ENCODE data around the gene IDS.
A peak's percentile ranks its signal among the peaks of the same experiment; 100 is the strongest.

IDS gene

GRCh38 chrX:149497054-149497453, 8.1 kb downstream of the IDS start:
- Histone ChIP-seq H3K36me3 (ENCODE audit: control insufficient read depth in 2 of 2, insufficient read depth in 1 of 2, low read length in 2 of 2) (peaks cover 16 to 98% of the 10 kb centered on the region in 2 experiments; a peak in 2 of 3 replicates), H3K27ac (ENCODE audit: extremely low read depth, low read depth, low read length) (no peak overlapping the region), H3K4me1 (ENCODE audit: control insufficient read depth, insufficient read depth, low read length) (no peaks in the 10 kb centered on the region), H3K4me3 (ENCODE audit: low read depth, low read length) (no peak overlapping the region), H3K9me3 (ENCODE audit: control insufficient read depth, insufficient read depth, low read depth, low read length) (no peaks in the 10 kb centered on the region)
- ChIA-PET CTCF (interaction anchor here (1.5 kb wide), 1 partner anchor 25 kb away, joined by 5 read pairs; no protein-coding TSS in a partner anchor), POLR2A (interaction anchor here (1.9 kb wide), 1 partner anchor 8 kb away, joined by 7 read pairs; the partner anchor contains the start of gene IDS)
- no peak for TF ChIP-seq ZNF768 (tag by site-specific recombination; IDR thresholded peaks at IDR 0.05)
- TF ChIP-seq KLF16 (tag by site-specific recombination; IDR thresholded peaks at IDR 0.05) = no peak
- no peak for TF ChIP-seq TRIM28 (IDR thresholded peaks at IDR 0.05; ENCODE audit: borderline replicate concordance, low read length)
- no peak for TF ChIP-seq ZNF391 (tag by site-specific recombination; IDR thresholded peaks at IDR 0.05; ENCODE audit: borderline replicate concordance, low read depth)
- no peak for TF ChIP-seq ZNF302 (tag by site-specific recombination; IDR thresholded peaks at IDR 0.05; ENCODE audit: low read depth)
- no peak for TF ChIP-seq KLF1 (tag by site-specific recombination; IDR thresholded peaks at IDR 0.05)
- no peak for TF ChIP-seq ZNF394 (tag by site-specific recombination; IDR thresholded peaks at IDR 0.05; ENCODE audit: borderline replicate concordance)

- POLR2A ChIA-PET = interaction anchor here (1.6 to 1.9 kb wide), 2 partner anchors 9 to 45 kb away, joined by 3 to 7 read pairs; partner anchors contain the start of genes EOLA1 and IDS
- Histone ChIP-seq H3K4me3 (ENCODE audit: low read depth, low read length) (no peak overlapping the region), H3K27ac (ENCODE audit: extremely low read depth, low read depth, low read length) (no peak overlapping the region), H3K4me1 (ENCODE audit: control insufficient read depth, insufficient read depth, low read length) (no peaks in the 10 kb centered on the region), H3K36me3 (ENCODE audit: control insufficient read depth in 2 of 2, insufficient read depth in 1 of 2, low read length in 2 of 2) (peaks cover 10 to 98% of the 10 kb centered on the region in 2 experiments; a peak in 2 of 3 replicates), H3K9me3 (ENCODE audit: control insufficient read depth, insufficient read depth, low read depth, low read length) (no peaks in the 10 kb centered on the region)
- TF ChIP-seq, protein P1, sequence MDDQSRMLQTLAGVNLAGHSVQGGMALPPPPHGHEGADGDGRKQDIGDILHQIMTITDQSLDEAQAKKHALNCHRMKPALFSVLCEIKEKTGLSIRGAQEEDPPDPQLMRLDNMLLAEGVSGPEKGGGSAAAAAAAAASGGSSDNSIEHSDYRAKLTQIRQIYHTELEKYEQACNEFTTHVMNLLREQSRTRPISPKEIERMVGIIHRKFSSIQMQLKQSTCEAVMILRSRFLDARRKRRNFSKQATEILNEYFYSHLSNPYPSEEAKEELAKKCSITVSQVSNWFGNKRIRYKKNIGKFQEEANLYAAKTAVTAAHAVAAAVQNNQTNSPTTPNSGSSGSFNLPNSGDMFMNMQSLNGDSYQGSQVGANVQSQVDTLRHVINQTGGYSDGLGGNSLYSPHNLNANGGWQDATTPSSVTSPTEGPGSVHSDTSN (CRISPR knock-in tag; IDR thresholded peaks at IDR 0.05) = no peak
- TF ChIP-seq KLF17 (tag by site-specific recombination; IDR thresholded peaks at IDR 0.05) = peak; percentile 30; the same call in 1 of the 2 replicates
- TF ChIP-seq ZNF571 (tag by site-specific recombination; IDR thresholded peaks at IDR 0.05) = no peak
- CTCF ChIA-PET = interaction anchor here (1.5 kb wide), 1 partner anchor 26 kb away, joined by 5 read pairs; no protein-coding TSS in a partner anchor
Measured at GRCh38 chrX:149495573-149496071, 9.5 kb downstream of the IDS start.

- CTCF ChIA-PET = interaction anchor here (0.5 kb wide), 1 partner anchor 1166 kb away, joined by 3 read pairs; no protein-coding TSS in a partner anchor
- no peaks in the 10 kb centered on the region for H3K9me3 ChIP-seq (ENCODE audit: control insufficient read depth, insufficient read depth, low read depth, low read length)
- H3K4me1 ChIP-seq (ENCODE audit: control insufficient read depth, insufficient read depth, low read length) = no peaks in the 10 kb centered on the region
- peaks cover 8 to 98% of the 10 kb centered on the region in 2 experiments; a peak in 2 of 3 replicates for H3K36me3 ChIP-seq (ENCODE audit: control insufficient read depth in 2 of 2, insufficient read depth in 1 of 2, low read length in 2 of 2)
- no peak overlapping the region for H3K27ac ChIP-seq (ENCODE audit: extremely low read depth, low read depth, low read length)
- H3K4me3 ChIP-seq (ENCODE audit: low read depth, low read length) = no peak overlapping the region
- POLR2A ChIA-PET = interaction anchor here (1.6 kb wide), 1 partner anchor 46 kb away, joined by 3 read pairs; the partner anchor contains the start of gene EOLA1
- no peak for TF ChIP-seq ZBTB8A (tag by site-specific recombination; IDR thresholded peaks at IDR 0.05)
- TF ChIP-seq ZNF785 (tag by site-specific recombination; IDR thresholded peaks at IDR 0.05) = no peak
- TF ChIP-seq ZNF830 (tag by site-specific recombination; IDR thresholded peaks at IDR 0.05; ENCODE audit: low read depth) = no peak
- TF ChIP-seq PRDM4 (tag by site-specific recombination; IDR thresholded peaks at IDR 0.05) = no peak
- TF ChIP-seq ZNF600 (tag by site-specific recombination; IDR thresholded peaks at IDR 0.05) = no peak
- no peak for TF ChIP-seq YY1 (tag by site-specific recombination; IDR thresholded peaks at IDR 0.05)
- no peak for TF ChIP-seq CTCF (tag by site-specific recombination; IDR thresholded peaks at IDR 0.05)
- TF ChIP-seq SETDB1 (IDR thresholded peaks at IDR 0.05; ENCODE audit: insufficient read length, low read length) = no peak
- no peak for TF ChIP-seq ZEB2 (tag by site-specific recombination; IDR thresholded peaks at IDR 0.05)
- TF ChIP-seq ZFP3 (tag by site-specific recombination; IDR thresholded peaks at IDR 0.05; ENCODE audit: low read depth) = no peak
Measured at GRCh38 chrX:149494844-149495565, 10.1 kb downstream of the IDS start.

All from HEK293 (cell line).